Measurements from ENCODE around the gene TMEM272.

TMEM272 gene

DNA sequence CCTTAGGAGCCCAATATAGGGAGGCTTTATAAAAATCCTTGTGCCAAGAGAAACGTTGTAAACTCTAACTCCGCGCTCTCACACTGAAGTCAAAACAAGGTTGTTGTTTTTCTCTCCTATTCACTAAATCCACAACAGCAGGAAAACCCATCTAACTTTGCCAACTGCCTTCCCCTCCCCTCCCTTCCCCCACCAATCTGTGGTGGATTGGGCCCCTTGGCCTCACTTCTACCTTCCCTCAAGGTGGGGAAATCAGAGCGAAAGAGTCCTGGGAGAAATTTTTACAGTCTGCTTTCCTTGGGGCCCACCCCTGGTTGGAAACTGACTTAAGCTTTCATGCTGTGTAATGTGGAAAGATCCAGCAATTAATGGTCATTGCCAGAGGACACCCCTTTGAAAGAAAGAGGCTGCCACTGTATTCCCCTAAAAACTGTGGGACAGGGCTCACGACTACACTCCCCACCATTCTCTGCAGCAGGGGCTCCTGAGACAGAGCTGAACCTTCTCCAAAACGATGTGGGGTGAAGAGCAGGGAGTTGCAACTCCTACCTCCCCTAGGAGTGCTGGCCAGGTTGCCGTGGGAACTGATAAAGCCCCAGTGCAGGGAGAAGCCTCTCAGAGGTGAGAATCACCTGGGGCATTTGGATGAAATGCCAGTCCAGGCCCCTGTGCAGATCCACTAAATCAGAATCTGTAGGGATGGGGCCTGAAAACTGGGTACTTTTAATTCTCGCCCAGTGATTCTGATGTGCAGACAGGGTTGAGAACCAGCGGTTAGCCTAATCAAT, 42.2 kb downstream of the TMEM272 start:
- in situ Hi-C loops (cut with MboI; ENCODE audit: low sequenced_read_pairs) = no loop called here
- H3K27me3 ChIP-seq (ENCODE audit: low read depth) = no peaks in the 10 kb centered on the region; the same call in 1 of the 2 replicates
- DNase-seq (ENCODE audit: low spot score in 2 of 2) = peak in 1 of 2 experiments; percentile 29
- peaks cover 32% of the 10 kb centered on the region for H3K4me1 ChIP-seq
- no peaks in the 10 kb centered on the region for H3K36me3 ChIP-seq (replicated peaks)
- no peaks in the 10 kb centered on the region for H3K9me3 ChIP-seq
- peak overlapping the region; percentile 52; the same call in 1 of the 2 replicates for H3K4me3 ChIP-seq

DNA sequence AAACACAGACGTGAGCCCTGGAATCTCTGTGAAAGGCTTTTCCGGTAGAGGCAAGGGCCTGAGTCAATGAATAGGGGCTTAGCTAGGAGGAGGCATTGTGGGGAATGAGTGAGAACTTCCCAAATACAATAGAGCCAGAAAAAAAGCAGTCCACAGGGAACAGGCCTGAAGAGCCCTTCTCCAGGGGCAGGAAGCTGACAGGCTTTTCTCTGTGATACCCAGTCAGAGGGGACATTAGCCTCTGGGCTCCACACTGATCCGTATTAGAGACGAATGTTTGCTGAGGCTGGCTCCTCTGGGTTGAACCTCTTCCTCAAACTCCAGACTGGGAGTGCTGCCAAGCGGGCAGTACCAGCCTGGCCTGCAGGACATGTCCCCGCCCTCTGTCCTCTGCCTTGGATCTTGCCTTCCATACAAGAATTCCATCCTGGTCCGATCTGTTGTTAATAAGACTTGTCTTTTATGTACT, 43.3 kb downstream of the TMEM272 start:
- DNase-seq (ENCODE audit: low spot score in 2 of 2) = peak; percentile 62 to 77
- in situ Hi-C loops (cut with MboI; ENCODE audit: low sequenced_read_pairs) = no loop called here

DNA sequence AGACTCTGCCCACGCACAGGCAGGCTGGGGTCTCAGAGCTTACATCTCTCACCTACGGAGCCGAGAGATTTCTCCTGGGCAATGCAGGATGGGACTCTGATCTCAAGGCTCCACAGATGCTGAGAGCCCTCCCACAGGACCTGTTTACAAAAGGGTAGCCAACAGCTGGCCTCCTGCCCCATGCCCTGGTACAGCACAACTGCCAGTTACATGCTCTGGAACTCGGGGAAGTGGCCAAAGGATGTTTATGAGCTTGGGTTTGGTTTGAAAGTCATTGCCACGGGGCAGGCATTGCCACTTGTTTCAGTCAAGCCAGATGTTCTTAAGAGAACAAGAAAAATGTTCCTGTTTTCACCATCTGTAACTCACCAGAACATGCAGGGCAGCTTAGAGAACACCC, 44.5 kb downstream of the TMEM272 start:
- in situ Hi-C loops (cut with MboI; ENCODE audit: low sequenced_read_pairs) = no loop called here
- H3K9me3 ChIP-seq = no peaks in the 10 kb centered on the region
- no peaks in the 10 kb centered on the region for H3K36me3 ChIP-seq (replicated peaks)
- no peak for DNase-seq (ENCODE audit: low spot score in 2 of 2)
- peaks cover 32% of the 10 kb centered on the region for H3K4me1 ChIP-seq
- no peak overlapping the region for H3K4me3 ChIP-seq
- H3K27me3 ChIP-seq (ENCODE audit: low read depth) = no peaks in the 10 kb centered on the region; the same call in 1 of the 2 replicates

More for the DNA sequence above, 43.3 kb downstream of the TMEM272 start:
- H3K4me1 ChIP-seq = peaks cover 32% of the 10 kb centered on the region
- no peaks in the 10 kb centered on the region for H3K36me3 ChIP-seq (replicated peaks)
- H3K4me3 ChIP-seq = no peak overlapping the region
- H3K9me3 ChIP-seq = no peaks in the 10 kb centered on the region
- no peaks in the 10 kb centered on the region; the same call in 1 of the 2 replicates for H3K27me3 ChIP-seq (ENCODE audit: low read depth)

DNA sequence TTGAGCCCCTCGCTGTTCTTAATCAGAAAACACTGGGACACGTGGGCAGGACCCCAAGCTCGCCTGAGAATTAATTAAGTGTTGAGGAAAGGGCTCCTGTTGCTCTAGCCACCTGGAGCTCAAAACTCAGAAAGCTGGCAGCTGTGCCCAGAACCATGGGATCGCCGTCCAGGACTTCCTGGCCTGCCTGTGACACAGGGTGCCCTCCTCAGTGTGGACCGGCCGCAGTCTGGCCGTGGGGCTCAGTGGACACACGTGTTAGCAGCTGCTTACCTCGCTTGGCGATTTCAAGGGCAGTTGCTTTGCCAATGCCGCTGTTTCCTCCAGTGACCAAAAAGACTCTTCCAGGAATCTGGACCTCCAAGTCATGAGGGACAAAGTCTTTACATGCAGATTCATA, 45.7 kb downstream of the TMEM272 start:
- H3K9me3 ChIP-seq = no peaks in the 10 kb centered on the region
- no peaks in the 10 kb centered on the region for H3K36me3 ChIP-seq (replicated peaks)
- H3K4me3 ChIP-seq = no peak overlapping the region
- DNase-seq (ENCODE audit: low spot score in 2 of 2) = no peak
- H3K4me1 ChIP-seq = peaks cover 23% of the 10 kb centered on the region
- no peaks in the 10 kb centered on the region; the same call in 1 of the 2 replicates for H3K27me3 ChIP-seq (ENCODE audit: low read depth)
- in situ Hi-C loops (cut with MboI; ENCODE audit: low sequenced_read_pairs) = loop anchor here (10.0 kb wide), 1 partner anchor 684 kb away; the partner anchor contains the start of gene C13orf42

DNA sequence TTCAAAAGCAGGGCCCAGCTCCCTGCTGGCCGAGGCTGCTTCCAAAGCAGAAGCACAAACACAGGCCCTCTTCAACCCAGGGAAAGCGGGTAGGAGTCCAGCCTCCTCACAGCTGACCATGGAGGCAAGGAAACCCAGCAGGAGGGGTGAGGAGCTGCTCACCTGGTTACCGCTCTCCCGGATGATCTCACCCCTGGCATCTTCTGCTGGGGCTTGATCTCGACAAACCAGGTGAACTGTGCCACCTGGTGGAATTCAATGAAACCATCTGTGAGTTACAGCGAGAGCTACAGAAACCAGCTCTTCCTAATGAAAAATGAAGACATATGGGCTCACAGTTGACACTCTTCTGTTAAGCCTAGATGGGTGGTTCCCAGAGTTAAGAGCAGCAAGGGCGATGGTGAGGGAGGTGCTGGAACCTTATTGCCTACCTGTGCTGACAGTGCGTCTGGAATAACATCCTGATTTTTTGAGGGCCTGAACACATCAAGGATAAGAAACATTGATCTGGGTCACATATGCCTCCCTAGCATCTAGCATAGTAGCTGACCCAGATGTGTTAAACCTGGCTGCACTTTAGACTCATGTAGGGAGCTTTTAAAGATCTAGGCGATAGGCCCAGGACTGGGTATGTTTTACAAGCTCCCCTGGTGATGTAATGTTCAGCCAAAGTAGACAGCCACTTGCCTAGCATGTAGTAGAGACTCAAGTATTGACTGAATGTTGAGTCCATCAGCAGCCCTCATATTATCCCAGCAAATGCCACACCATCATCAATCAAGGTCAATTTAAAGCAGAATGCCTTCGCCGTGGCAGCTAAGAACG, 47.1 kb downstream of the TMEM272 start:
- Histone ChIP-seq H3K27me3 (ENCODE audit: low read depth) (no peaks in the 10 kb centered on the region; the same call in 1 of the 2 replicates), H3K36me3 (replicated peaks) (no peaks in the 10 kb centered on the region), H3K9me3 (no peaks in the 10 kb centered on the region), H3K4me3 (no peak overlapping the region), H3K4me1 (peaks cover 15% of the 10 kb centered on the region)
- DNase-seq (ENCODE audit: low spot score in 2 of 2) = peak; percentile 40 to 56
- in situ Hi-C loops (cut with MboI; ENCODE audit: low sequenced_read_pairs) = loop anchor here (10.0 kb wide), 1 partner anchor 683 kb away; the partner anchor contains the start of gene C13orf42

DNA sequence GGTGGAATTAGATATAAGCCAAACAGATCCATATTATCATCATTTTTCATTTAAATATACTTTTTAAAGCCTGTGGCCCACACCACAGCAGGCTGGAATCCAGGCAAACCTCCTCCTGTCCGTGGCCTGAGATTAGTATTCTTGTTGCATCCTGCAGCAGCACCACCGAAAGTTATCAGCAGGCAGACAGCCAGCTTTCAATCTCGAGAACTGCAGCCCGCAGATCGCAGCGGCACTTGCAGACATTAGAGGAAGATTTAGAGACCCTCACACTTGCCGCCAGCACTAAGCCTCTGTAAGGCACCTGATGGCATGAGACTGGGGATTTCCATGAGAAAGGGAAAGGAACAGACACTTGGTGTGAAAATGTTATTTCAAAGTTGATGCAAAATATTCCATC, 48.4 kb downstream of the TMEM272 start:
- Histone ChIP-seq H3K27me3 (ENCODE audit: low read depth) (no peaks in the 10 kb centered on the region; the same call in 1 of the 2 replicates), H3K4me3 (no peak overlapping the region), H3K36me3 (replicated peaks) (no peaks in the 10 kb centered on the region), H3K4me1 (peaks cover 4% of the 10 kb centered on the region), H3K9me3 (no peaks in the 10 kb centered on the region)
- no peak for DNase-seq (ENCODE audit: low spot score in 2 of 2)
- in situ Hi-C loops (cut with MboI; ENCODE audit: low sequenced_read_pairs) = loop anchor here (10.0 kb wide), 1 partner anchor 682 kb away; the partner anchor contains the start of gene C13orf42

DNA sequence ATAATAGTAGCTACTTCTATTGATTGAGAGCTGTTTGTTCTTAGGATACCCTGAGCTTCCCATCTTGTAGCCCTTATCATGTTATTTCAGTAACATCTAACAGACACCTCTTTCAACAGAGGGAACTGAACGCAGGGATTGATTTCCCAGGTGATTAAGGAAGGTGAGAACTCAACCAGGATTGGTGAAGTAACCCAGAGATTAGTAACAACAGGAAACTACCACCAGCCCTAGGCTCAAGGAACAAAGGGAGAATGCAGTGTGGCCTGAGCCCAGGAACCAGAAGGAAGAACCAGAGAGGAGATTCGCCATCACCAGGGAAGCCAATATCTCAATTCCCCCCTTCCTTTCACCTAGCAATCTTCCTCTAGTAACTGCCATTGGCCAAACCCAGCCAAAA, 49.6 kb downstream of the TMEM272 start:
- no peaks in the 10 kb centered on the region for H3K4me1 ChIP-seq
- H3K36me3 ChIP-seq (replicated peaks) = no peaks in the 10 kb centered on the region
- H3K9me3 ChIP-seq = no peaks in the 10 kb centered on the region
- in situ Hi-C loops (cut with MboI; ENCODE audit: low sequenced_read_pairs) = loop anchor here (10.0 kb wide), 1 partner anchor 681 kb away; the partner anchor contains the start of gene C13orf42
- no peaks in the 10 kb centered on the region; the same call in 1 of the 2 replicates for H3K27me3 ChIP-seq (ENCODE audit: low read depth)
- DNase-seq (ENCODE audit: low spot score in 2 of 2) = no peak
- no peak overlapping the region for H3K4me3 ChIP-seq

DNA sequence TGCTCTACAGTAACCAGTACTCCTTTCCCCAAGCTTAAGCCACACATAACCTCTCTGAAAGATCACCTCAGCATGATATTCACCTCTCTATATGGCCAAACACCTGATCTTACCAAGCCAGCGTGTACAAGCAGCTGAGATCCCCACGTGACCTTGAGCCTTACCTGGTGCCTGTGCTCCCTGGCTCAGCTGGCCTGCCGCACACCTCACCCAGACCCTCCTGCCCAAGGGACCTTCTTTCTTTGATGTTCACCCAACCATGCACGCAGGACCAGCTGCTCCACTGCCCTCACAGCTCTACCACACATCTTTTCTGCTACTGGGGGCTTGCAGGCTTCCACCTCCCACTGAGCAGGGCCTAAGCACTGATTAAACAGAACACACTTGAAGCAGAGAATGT, 50.0 kb downstream of the TMEM272 start:
- Histone ChIP-seq H3K4me3 (no peak overlapping the region), H3K9me3 (no peaks in the 10 kb centered on the region), H3K4me1 (no peaks in the 10 kb centered on the region), H3K27me3 (ENCODE audit: low read depth) (no peaks in the 10 kb centered on the region; the same call in 1 of the 2 replicates), H3K36me3 (replicated peaks) (no peaks in the 10 kb centered on the region)
- DNase-seq (ENCODE audit: low spot score in 2 of 2) = no peak
- in situ Hi-C loops (cut with MboI; ENCODE audit: low sequenced_read_pairs) = loop anchor here (10.0 kb wide), 1 partner anchor 680 kb away; the partner anchor contains the start of gene C13orf42

DNA sequence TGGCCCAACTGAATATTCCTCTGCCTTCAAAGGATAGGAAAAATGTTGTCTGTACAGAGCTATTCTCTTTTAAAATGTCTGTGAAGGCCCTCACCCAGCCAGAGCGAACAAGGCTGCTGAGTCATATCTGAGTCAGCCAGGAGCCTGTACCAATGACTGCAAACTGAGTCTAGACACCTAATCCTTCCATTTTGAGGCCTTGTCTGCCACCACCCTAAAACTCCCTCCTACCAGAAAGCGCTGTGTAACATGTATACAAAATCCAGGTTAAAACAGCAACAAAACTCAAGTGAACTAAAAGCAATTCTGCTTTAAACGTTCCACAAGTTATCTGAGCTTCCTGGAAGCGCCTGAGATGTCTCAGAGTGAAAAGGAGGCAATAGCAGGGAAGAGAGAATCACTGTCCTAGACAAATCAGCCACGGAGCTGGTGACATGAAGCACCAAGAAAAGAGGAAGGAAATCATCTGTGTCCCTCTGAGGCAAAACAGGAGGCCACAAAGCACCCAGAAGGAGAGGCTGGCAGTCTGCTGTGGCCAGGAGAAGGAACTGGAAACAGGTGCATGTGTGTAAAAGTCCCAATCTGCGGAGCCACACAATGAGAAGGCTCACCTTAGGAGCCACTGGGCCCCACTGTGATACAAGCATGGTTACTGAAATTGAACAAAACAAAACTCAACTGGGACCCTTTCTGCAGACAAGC, 51.3 kb downstream of the TMEM272 start:
- in situ Hi-C loops (cut with MboI; ENCODE audit: low sequenced_read_pairs) = loop anchor here (10.0 kb wide), 1 partner anchor 679 kb away; the partner anchor contains the start of gene C13orf42
- H3K4me1 ChIP-seq = no peaks in the 10 kb centered on the region
- no peak overlapping the region for H3K4me3 ChIP-seq
- H3K36me3 ChIP-seq (replicated peaks) = no peaks in the 10 kb centered on the region
- DNase-seq (ENCODE audit: low spot score in 2 of 2) = no peak
- H3K9me3 ChIP-seq = no peaks in the 10 kb centered on the region
- H3K27me3 ChIP-seq (ENCODE audit: low read depth) = no peaks in the 10 kb centered on the region; the same call in 1 of the 2 replicates

DNA sequence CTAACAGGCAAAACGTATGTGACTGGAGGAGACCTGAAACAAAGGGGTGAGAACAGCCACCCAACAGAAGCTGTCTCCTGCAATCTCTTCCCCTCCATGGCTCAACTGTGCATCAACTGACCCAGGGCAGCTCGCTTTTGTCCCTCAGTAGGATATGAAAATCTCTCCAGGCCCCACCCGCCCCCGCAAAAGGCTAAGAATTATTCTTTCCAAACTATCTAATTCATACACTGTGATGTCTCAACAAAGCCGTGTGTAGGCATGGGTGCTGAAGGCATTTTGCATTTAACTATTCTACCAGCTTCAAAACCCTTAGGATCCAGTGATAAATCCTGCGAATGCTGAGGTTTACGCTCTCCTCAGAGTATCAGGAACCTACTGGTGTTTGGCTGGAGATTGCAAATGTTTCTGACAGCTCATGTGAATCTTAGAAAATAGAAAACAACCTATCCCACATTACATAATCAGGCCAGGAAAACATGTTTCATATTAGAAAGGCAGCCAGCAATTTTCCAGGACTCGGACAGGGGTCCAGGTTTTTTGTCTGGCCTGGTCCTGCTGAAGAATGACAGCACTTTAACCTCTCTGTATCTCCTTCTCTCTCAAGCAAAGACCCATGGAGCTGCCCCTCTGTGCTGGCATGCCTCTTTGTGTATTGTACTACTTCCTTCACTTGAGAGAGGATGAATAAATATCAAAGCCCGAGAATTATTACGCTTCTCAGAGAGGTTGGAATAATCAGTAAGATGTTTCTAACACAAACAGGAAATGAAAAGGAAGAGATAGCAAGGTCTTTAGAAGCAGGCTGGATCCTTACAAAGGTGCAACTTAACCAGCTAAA, 58.3 kb downstream of the TMEM272 start:
- in situ Hi-C loops (cut with MboI; ENCODE audit: low sequenced_read_pairs) = no loop called here
- no peak for DNase-seq (ENCODE audit: low spot score in 2 of 2)
- no peaks in the 10 kb centered on the region for H3K36me3 ChIP-seq (replicated peaks)
- H3K4me3 ChIP-seq = no peak overlapping the region
- peaks cover 11% of the 10 kb centered on the region for H3K4me1 ChIP-seq
- H3K27me3 ChIP-seq (ENCODE audit: low read depth) = no peaks in the 10 kb centered on the region
- H3K9me3 ChIP-seq = no peaks in the 10 kb centered on the region

DNA sequence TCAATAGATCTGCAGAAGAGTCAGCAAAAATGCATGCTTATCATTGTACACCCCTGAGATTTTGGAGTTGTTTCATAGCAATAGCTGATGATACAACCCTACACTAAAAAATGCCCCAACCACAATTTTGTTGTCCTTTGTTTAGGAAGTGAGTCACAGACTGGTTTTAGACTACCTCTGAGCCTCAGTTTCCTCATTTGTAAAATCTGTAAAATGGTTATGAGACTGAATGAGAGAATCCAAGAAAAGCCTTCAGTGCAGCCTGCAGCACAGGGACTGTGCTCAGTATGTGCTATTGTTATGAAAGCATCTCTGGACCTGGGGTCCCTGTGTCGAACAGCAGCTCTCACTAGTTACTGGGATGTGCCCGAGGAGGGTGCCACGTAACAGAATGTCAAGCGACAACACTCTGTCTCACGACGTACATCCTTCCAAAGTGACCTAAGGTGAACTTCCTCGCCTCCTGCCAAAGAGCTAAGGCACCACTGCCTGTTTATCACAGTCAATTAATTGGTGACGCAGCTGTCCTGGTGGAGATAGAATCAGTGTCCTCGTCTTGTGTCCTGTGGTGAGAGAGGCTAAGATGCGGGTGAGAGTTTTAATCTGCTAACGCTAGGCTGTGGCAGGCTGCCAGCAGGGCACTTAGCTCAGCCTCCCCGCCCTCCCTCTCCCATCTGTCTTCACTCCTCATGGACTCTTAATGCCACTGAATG, 59.1 kb downstream of the TMEM272 start:
- Histone ChIP-seq H3K4me3 (no peak overlapping the region), H3K27me3 (ENCODE audit: low read depth) (no peaks in the 10 kb centered on the region), H3K9me3 (no peaks in the 10 kb centered on the region), H3K36me3 (replicated peaks) (no peaks in the 10 kb centered on the region), H3K4me1 (peaks cover 11% of the 10 kb centered on the region)
- in situ Hi-C loops (cut with MboI; ENCODE audit: low sequenced_read_pairs) = no loop called here
- DNase-seq (ENCODE audit: low spot score in 2 of 2) = peak; percentile 75 to 85

DNA sequence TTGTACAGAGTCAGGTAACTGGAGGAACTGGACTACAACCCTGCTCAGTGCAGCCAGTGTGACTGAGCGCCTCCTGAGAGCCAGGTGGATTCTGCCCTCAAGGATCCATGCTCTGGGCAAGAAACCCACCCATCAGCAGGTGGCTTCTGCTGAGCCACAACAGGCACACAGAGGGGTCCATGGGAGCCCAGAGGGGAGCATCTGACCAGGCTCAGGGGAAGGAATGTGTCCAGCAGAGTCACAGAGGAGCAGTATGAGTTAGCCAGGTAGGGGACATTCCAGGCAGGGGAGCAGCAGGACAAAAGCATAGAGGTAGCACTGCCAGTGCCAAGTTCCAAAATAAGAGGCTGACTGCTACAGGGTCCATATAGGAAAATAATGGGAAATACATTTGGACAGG, 60.9 kb downstream of the TMEM272 start:
- Histone ChIP-seq H3K27me3 (ENCODE audit: low read depth) (no peaks in the 10 kb centered on the region), H3K9me3 (no peaks in the 10 kb centered on the region), H3K4me1 (peaks cover 11% of the 10 kb centered on the region), H3K4me3 (no peak overlapping the region), H3K36me3 (replicated peaks) (no peaks in the 10 kb centered on the region)
- in situ Hi-C loops (cut with MboI; ENCODE audit: low sequenced_read_pairs) = no loop called here
- DNase-seq (ENCODE audit: low spot score in 2 of 2) = no peak

Data from HAP-1 (cell line).